Stimulated activated CD8-positive, alpha-beta memory T cell treated with anti-CD3 and anti-CD28 coated beads, Interleukin-15, amount 100 ng/mL, for 24 hours (primary cell): Measurements from ENCODE around the gene PPP1R9A.

Experiments
- DNase-seq: peaks from one replicate; pipeline ENCODE4 v3.0.0-alpha.2; 2020; ENCODE audit warnings: low read depth

PPP1R9A gene

GRCh38 chr7:95097851-95098250 lies 190.5 kb downstream of the PPP1R9A start:
- no peak for DNase-seq

DNA sequence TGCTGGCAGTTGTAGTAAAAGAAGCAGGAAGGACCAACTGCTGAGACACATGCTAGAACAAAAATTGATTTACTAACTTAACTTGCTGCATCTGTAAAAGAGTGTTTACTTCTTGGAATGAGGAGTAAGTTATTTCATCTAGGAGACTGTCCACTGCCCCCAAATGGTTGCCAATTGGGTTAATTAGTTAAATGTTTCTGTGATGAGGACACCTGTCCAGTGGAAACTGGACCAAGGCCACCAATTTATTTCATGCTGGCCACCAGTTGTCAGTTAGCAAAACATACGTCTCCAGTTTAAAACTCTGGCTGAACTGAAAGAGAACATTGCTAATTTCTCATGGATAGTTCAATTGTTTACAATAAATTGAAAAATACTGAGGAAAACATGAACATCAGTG lies 191.7 kb downstream of the PPP1R9A start:
- DNase-seq, result no peak

DNA sequence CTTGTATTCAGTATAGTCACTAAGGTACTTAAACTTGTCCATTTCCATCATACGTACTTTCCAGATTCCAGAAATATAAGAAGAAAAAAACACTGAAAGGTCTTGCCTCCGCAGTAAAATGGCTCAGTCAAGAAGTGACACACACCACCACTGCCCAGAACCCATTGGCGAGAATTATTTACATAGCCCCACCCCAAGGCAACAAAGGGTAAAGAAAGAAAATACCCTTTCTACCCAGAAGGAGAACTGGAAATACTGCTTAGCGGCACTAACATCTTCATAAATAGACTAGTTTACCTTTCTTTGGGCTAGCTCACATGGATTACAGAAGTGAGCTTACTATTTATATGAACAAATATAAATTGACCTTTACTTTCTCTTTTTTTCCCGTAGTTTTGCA lies 194.0 kb downstream of the PPP1R9A start:
- no peak for DNase-seq

DNA sequence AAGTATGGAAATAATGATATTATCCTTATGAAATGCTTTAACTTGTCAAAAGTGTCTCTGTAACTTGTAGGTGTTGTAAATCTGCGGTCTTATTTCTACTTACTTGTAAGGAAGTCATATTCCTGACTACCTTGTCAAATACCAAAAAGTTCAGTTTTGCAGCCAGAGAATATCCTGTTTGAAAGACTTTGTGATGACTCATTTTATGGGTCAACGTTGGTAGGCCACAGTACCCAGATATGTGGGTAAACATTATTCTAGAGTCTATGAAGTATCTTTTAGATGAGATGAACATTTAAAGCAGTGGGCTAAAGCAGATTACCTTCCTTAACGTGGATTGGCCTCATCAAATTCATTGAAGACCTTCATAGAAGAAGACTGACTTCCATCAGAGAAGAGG lies 195.3 kb downstream of the PPP1R9A start:
- no peak for DNase-seq

DNA sequence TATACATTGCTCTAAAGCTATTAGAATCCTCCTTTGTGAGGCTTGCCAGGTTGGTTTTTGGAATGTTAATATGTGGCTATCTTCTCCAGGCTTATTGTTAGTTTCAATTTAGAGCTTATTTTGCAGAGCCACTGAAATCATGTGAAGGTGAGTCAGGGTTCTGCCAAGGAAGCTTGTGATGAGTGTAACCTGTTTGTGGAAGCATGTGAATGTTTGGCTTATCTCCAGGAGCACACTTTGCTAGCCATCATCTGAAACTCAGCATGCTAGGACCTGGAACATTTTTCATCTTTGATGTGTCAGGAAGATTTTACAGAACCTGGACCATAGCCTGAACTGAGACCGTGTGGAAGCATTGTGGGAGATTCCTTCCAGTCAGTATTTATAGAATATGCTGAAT lies 197.3 kb downstream of the PPP1R9A start:
- no peak for DNase-seq

DNA sequence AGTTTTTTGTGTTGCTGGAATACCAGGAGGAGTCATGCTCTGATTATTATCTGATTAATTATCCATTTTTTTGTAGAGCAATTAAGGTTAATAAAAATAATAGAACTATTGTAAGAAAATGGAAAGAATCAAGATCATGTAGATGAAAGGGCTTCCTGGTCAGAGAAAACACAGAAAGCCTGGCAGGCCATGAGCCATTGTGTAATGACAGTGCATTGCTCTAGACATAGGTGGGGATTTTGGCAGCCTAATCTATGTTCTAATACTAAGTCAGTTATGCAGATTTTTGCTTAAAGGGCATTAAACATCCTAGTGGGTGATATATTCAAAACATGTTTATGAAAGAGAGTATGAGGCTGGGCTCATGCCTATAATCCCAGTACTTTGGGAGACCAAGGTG lies 198.2 kb downstream of the PPP1R9A start:
- DNase-seq, result no peak

DNA sequence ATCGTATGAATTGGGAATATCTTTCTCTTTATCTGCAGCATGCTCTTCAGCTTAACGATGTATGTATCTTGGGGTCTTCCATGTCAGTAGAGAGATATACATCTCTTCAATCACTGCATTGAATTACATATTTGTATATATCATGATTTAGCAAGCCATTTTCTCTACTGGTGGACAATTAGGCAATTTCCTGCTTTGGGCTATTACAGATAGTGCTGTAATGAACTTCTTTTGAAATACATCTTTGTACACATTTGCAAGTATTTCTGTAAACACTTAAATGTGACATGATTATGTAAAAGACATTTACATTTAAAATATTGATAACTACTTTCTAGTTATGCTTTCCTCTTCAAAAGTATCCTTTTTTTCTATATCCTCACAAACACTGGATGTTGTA lies 199.0 kb downstream of the PPP1R9A start:
- DNase-seq, result no peak

DNA sequence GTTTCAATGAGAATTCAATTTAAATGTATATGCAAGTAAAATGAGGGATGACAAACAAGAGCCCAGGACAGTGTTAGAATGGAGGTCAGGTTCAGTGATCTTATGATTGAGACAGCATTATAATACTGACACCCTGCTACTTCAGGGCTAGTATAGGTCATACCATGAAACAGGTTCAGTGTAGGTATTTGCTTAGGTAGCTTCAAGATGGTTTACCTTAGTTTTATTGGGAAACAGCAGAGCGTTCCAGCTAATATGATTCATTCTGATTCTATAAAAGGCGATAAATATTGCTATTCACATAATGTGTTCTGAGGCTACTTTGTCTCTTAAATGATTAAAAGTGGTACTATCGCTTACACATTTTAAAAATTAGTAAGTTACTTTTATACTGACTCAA lies 203.3 kb downstream of the PPP1R9A start:
- DNase-seq, result no peak

DNA sequence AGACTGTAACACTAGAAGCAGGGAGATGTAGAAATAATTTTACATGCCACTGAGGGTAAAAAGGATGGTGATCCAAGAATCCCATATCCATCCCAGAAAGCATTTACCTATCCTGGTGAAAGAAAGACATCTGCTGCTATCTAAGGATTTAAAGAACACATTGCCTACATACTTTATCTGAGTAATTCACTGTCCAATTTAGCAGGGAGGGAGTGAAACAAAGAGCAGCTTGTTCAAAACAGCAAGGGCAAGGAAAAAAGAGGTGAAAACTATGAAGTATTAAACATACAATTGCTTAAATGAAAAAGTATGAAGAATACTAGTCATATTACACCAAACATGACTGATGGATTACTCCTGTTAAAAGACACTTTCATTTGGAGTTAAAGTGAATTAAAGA lies 206.2 kb downstream of the PPP1R9A start:
- no peak for DNase-seq

GRCh38 chr7:95126053-95126709 lies 218.8 kb downstream of the PPP1R9A start:
- DNase-seq, result no peak

DNA sequence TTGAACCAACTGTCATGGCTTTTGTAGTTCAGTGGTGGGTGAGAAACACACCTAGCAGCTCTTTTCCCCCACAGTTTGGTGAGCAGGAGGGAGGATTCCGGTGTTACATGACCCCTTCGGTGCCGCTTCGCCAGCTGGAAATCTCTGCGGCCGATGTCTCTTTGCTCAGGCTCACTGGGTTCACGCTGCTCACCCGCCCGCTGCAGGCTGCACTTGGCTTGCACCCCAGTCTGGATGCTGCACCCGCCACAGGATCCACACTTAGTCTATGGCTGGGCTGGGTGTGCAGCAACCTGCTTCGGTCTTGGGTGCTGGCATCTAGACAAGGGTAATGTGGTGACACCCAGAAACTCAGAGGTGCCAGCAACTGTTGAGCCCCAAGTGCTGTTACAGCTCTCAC lies 225.1 kb downstream of the PPP1R9A start:
- DNase-seq, result no peak

DNA sequence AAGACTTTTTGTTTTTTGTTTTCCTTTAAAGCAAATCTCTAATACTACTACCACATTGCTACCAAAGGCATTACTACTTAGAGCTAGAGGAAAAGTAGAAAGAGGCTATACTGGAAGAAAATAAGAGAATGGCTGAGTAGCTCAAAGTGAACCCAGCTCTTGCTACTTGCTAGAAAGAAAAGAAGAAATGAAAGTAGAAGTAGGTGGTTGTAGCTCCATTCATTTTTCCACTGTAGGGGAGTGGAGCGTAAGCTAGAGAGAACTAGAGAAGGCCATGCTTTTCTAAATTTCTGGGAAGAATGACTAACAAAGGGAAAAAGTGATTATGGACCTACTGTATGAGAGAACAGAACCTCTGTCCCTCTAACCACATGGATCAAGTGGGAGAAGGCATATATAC lies 232.5 kb downstream of the PPP1R9A start:
- DNase-seq, result no peak

DNA sequence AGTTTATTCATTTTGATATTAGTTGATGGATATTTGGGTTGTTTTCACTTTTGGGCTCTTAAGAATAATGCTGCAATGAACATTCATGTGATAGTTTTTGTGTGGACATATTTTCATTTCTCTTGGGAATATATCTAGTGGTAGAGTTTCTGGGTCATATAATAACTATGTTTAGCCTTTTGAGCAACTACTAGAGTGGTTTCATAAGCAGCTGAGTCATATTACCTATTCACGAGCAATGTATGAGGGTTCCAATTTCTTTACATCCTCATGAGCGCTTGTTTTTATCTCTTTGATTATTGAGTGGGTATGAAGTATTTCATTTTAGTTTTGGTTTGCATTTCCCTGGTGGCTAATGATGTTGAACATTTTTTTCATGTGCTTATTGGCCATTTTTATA lies 234.4 kb downstream of the PPP1R9A start:
- DNase-seq, result no peak

DNA sequence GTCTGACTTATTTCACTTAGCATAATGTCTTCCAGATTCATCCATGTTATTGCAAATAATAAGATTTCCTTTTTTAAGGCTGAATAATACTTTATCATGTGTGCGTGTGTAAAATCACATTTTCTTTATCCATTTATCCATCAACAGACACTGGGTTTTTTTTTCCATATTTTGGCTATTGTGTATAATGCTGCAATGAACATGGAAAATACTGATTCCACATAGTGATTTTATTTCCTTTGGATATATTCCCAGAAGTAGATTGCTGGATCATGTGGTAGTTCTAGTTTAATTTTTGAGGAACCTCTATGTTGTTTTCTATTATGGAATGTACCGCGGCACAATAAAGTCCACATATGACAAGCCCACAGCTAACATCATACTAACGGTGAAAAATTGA lies 236.9 kb downstream of the PPP1R9A start:
- no peak for DNase-seq

DNA sequence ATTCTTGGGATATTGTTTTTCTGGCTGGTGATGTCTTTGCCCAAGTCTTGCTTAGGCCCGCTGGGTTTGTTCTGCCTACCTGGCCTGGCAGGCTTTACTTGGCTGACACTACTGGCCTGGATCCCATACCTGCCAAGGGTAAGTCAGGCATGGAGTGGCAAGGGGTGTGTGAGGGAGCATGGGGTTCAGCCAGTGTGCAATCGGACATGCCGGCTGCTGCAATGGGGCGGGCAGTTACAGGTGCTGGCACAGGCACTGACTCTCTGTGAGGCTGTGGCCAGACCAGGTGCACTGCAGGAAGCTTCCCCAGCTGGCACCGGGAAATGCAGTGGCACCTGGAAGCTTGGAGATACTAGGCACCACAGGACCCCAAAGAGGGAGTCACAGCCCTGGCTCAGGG lies 248.6 kb downstream of the PPP1R9A start:
- no peak for DNase-seq

GRCh38 chr7:95157381-95157780 lies 250.0 kb downstream of the PPP1R9A start:
- DNase-seq, result no peak

- no peak for DNase-seq
These were observed 262.3 kb downstream of the PPP1R9A start for GRCh38 chr7:95169678-95170077.

- no peak for DNase-seq
These were observed 265.0 kb downstream of the PPP1R9A start for GRCh38 chr7:95172420-95172819.

- no peak for DNase-seq
These were observed 283.1 kb downstream of the PPP1R9A start for GRCh38 chr7:95190515-95190914.

DNA sequence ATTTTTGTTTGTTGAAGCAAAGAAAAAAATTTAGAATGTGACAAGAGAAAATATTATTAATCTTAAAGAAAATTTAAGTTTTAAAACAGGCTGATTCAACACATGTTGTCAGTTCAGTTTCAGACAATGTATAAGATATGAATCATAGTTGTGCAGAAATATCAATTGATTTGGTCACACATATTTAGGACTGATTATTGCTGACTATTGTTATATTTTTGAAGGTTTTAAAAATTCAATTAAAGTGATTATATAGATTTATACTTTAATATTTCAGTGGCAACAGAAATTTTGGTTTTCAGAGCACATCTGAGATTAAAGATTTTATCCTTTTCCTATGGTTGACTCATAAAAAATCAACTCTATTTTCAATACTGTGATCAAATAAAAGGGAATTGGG lies 284.4 kb downstream of the PPP1R9A start:
- no peak for DNase-seq

DNA sequence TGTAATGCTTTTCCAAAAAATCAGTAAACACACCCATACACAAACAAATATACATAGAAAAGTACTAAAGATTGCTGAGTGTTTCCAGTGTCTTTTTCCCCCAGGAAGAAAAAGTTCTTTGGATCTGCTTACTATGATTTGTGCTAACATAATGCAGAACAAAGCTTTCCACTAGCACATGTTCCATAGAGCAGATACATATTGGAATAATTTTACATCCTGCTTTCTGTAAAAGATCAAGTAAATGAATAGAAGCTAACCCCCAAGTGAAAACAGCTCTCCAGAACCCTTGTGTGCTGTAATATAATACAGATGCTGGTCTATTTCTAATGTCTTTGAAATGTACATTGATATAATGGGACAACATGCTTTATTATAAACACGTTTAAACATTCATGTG lies 291.5 kb downstream of the PPP1R9A start:
- no peak for DNase-seq

DNA sequence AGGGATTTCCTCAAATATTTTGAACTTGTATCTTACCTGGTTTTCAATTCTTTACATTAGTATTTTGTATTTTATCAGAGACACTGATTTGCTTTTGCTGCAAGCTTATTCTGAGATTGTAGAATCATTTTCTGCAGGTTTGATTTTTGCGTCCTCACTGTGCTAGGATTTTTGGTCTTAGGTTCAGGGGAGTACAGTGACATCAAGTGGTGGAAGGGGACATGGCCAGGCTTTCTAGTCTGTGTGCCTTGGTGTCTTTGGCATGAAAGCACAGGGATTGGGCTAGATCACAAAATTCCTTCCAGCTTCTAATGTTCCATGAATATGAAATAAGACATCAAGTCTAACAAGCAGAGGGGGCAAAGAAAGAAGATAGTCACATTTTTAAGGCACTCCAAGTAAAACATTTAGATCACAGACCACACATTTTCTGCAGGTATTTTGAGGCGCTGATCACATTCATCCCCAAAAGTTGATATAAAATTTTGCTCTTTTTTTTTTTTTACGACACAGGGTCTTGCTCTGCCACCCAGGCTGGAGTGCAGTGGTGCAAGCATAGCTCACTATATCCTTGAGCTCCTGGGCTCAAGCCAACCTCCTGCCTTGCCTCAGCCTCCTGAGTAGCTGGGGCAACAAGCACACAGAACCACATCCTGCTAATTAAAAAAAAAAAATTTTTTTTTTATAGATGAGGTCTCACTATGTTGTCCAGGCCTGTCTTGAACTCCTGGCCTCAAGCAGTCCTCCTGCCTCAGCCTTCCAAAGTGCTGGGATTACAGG lies 292.6 kb downstream of the PPP1R9A start:
- DNase-seq, result no peak

- no peak for DNase-seq
These were observed 293.3 kb downstream of the PPP1R9A start for GRCh38 chr7:95200741-95201140.

DNA sequence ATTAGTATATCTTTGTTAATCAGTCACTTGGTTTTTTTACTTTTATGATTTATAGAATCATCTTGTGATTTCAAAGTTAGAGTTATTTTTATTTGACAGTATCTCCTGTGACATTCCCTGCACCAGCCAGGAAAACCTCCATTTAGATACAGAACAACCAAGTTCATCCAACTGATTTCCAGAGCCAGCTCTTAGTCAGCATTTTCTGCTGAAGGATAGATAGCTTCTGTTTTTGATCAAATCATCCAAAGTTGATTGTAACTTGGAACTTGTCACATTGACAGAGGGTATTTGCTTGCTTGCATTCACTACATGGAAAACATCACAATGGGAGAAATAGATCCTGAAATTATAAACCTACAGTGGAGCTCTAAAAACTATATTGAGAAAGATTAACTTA lies 294.3 kb downstream of the PPP1R9A start:
- no peak for DNase-seq
